ENCODE data around the gene GSTT4.

DNA sequence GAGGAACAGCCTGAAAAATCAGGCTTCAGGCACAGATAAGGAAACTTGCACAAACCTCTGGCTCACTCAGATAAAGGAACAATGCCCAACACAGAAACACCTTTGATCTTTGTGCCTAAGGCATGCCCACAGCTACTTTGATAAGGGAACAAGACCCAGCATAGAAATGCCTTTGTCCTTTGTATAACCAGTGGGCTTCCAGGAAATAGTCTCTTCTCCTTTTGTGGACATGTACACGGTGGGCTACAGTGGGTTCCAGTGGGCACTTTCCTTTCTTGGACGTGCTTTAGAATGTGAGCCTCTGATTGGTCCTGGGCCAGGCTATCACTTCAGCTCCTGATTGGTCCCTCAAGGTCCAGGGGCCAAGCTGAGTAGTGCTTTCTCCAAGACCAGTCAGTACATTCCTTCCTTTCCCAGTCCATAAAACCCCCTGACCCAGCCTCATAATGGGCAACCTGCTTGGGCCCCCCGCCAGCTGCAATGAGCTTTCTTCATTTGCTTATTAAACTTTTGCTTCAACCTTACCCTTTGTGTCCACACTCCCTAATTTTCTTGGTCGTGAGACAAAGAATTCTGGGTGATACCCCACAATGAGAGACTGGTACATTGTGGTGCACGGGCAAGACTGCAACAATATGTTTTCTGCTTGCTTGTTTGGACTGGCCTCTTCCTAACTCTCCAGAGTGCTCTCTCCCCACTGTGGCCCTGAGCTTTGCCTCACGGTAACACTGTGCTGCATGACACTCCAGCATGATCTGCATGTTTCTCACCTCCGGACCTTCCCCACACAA lies 4.2 kb upstream of the GSTT4 start:
- no peak for TF ChIP-seq FOXK2 (IDR thresholded peaks at IDR 0.05)
- TF ChIP-seq ELF4 (IDR thresholded peaks at IDR 0.05), result no peak
- no peak for TF ChIP-seq ARNT (IDR thresholded peaks at IDR 0.05)
- TF ChIP-seq FOXM1 (IDR thresholded peaks at IDR 0.05; ENCODE audit: borderline replicate concordance), result no peak
- TF ChIP-seq SUZ12 (IDR thresholded peaks at IDR 0.05), result no peak
- TF ChIP-seq NFRKB (IDR thresholded peaks at IDR 0.05), result no peak
- TF ChIP-seq, protein P1, sequence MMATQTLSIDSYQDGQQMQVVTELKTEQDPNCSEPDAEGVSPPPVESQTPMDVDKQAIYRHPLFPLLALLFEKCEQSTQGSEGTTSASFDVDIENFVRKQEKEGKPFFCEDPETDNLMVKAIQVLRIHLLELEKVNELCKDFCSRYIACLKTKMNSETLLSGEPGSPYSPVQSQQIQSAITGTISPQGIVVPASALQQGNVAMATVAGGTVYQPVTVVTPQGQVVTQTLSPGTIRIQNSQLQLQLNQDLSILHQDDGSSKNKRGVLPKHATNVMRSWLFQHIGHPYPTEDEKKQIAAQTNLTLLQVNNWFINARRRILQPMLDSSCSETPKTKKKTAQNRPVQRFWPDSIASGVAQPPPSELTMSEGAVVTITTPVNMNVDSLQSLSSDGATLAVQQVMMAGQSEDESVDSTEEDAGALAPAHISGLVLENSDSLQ (IDR thresholded peaks at IDR 0.05), result no peak
- no peak for TF ChIP-seq FOXA1 (IDR thresholded peaks at IDR 0.05)
- TF ChIP-seq HDGF (IDR thresholded peaks at IDR 0.05; ENCODE audit: borderline replicate concordance), result no peak
- TF ChIP-seq LEF1 (IDR thresholded peaks at IDR 0.05; ENCODE audit: borderline replicate concordance), result no peak
